ENCODE data around the gene BPTF.
"Not testable (repeated sequence)": the region's sequence is repeated elsewhere in the genome, so short reads cannot be mapped to it uniquely, and the experiment has no call there.

The BPTF gene

DNA sequence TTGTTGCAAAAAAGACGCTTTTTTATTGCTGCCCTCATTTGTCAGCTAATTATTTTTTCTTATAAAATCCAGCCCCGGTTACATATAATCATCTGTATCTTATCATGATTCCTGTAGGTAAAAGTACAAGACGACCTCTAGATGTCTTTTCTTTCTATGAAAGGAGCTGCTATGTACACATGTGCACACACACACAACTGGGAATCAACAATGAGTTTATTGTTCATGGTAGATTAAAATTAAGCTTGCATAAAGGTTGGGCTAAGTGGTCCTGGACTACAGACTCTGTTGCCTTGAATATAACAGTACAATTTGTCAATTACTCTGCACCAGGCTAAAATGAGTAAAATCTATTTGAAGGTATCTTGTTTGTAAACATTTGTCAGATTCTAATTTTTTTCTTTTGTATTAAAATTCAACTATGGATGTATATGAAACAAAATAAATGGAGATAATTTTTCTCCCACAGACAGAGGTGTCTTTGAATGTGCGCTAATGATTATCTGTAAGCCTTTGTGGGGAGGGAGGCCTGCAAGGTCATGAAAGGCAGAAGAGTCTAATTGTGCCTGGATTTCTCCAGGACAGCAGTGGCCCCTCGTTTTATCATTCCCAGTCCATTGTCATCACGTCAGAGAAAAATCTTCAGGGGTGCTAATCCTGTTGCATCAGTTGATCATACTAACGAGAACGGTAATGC, 157.5 kb downstream of the BPTF start:
- Mint-ChIP-seq H3K36me3 (ENCODE audit: low read depth) (peaks cover 13% of the 10 kb centered on the region), H3K4me1 (ENCODE audit: low read depth) (no peaks in the 10 kb centered on the region)

DNA sequence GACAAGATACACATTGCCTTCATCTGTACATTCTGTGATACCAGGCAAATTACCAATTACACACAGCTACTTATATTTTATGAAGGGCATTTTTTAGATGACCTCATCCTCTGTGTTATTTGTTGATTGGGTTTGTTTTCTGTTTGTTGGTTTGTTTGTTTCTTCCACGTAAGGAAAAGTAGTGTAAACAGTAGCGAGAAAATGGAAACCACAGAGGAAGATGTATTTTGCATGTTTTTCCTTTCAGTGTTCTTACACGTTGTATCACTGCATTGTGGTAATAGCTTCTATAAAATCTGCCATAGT, 158.0 kb downstream of the BPTF start:
- H3K27ac Mint-ChIP-seq = no peak overlapping the region
- no peak overlapping the region for H3K4me3 Mint-ChIP-seq
- no peak for DNase-seq (ENCODE audit: low spot score)
- H3K9me3 Mint-ChIP-seq = no peaks in the 10 kb centered on the region
- peaks cover 13% of the 10 kb centered on the region for H3K36me3 Mint-ChIP-seq (ENCODE audit: low read depth)
- H3K4me1 Mint-ChIP-seq (ENCODE audit: low read depth) = no peaks in the 10 kb centered on the region
- H3K27me3 Mint-ChIP-seq (ENCODE audit: low read depth) = no peaks in the 10 kb centered on the region

More for the DNA sequence above, 157.5 kb downstream of the BPTF start:
- Mint-ChIP-seq H3K9me3 (no peaks in the 10 kb centered on the region), H3K27ac (no peak overlapping the region), H3K4me3 (no peak overlapping the region), H3K27me3 (ENCODE audit: low read depth) (no peaks in the 10 kb centered on the region)
- DNase-seq (ENCODE audit: low spot score) = no peak

DNA sequence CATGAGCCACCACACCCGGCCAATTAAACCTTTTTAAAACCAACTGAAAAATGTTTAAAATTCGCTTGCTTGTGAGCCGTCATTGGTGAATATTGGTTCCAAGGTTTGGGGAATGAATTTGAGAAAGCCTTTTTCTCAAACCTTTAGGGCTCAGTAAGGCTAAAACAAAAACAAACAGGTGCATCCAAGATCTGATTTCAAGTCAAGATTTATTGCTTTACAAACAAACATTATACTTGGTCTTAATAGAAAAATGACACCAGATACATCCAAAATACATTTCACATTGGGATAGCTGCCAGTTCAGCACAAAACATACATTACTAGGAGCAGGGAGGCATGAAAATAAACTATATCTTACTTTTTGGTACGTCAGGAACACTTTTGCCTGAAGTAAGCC, 165.6 kb downstream of the BPTF start:
- Mint-ChIP-seq H3K4me1 (ENCODE audit: low read depth) (peaks cover 24% of the 10 kb centered on the region), H3K9me3 (no peaks in the 10 kb centered on the region), H3K36me3 (ENCODE audit: low read depth) (no peaks in the 10 kb centered on the region), H3K27ac (no peak overlapping the region), H3K4me3 (no peak overlapping the region), H3K27me3 (ENCODE audit: low read depth) (peaks cover 13% of the 10 kb centered on the region)
- no peak for DNase-seq (ENCODE audit: low spot score)

DNA sequence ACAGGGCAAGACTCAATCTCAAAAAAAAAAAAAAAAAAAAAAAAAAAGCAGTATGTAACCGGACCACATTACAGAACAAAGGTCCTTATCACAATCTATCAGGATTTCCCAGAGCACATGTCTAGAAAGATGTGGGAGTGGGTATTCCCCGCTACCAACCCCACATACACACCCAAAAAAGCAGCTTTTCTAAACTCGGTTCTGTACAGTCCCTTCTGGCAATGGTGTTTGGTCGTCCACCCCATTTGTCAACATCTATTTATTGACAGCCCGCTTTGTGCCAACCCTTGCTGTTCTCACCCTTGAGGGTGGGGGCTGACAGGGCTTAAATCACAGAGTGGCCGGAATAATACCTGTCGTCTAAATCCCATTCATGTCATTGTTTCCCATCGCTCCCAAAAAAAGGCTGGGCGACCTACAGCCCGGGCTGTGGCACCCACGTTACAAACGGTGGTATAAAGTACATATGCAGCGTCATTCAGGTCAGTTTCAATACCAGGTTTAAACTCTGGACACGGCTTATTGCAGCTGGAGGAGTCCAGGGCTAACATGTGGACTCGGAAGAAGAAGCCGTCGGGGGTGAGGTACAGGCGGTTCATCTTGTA, 167.3 kb downstream of the BPTF start:
- no peaks in the 10 kb centered on the region for H3K9me3 Mint-ChIP-seq

GRCh38 chr17:67993153-67993997, 168.1 kb downstream of the BPTF start:
- DNase-seq (ENCODE audit: low spot score) = peak; percentile 84
- H3K27me3 Mint-ChIP-seq (ENCODE audit: low read depth) = peaks cover 20% of the 10 kb centered on the region
- H3K9me3 Mint-ChIP-seq = no peaks in the 10 kb centered on the region
- H3K36me3 Mint-ChIP-seq (ENCODE audit: low read depth) = no peaks in the 10 kb centered on the region
- peak overlapping the region; percentile 85 for H3K27ac Mint-ChIP-seq
- peaks cover 30% of the 10 kb centered on the region for H3K4me1 Mint-ChIP-seq (ENCODE audit: low read depth)
- peak overlapping the region; percentile 90 for H3K4me3 Mint-ChIP-seq

More for the DNA sequence above, 167.3 kb downstream of the BPTF start:
- H3K4me3 Mint-ChIP-seq = peak overlapping the region; percentile 90
- no peaks in the 10 kb centered on the region for H3K36me3 Mint-ChIP-seq (ENCODE audit: low read depth)
- peaks cover 30% of the 10 kb centered on the region for H3K4me1 Mint-ChIP-seq (ENCODE audit: low read depth)
- H3K27ac Mint-ChIP-seq = peak overlapping the region; percentile 85
- peaks cover 19% of the 10 kb centered on the region for H3K27me3 Mint-ChIP-seq (ENCODE audit: low read depth)
- DNase-seq (ENCODE audit: low spot score) = peak; percentile 27

GRCh38 chr17:67993998-67994361, 168.7 kb downstream of the BPTF start:
- Mint-ChIP-seq H3K27me3 (ENCODE audit: low read depth) (peaks cover 23% of the 10 kb centered on the region), H3K36me3 (ENCODE audit: low read depth) (no peaks in the 10 kb centered on the region), H3K9me3 (no peaks in the 10 kb centered on the region), H3K4me3 (peak overlapping the region; percentile 88), H3K27ac (peak overlapping the region; percentile 83), H3K4me1 (ENCODE audit: low read depth) (peaks cover 30% of the 10 kb centered on the region)
- no peak for DNase-seq (ENCODE audit: low spot score)

DNA sequence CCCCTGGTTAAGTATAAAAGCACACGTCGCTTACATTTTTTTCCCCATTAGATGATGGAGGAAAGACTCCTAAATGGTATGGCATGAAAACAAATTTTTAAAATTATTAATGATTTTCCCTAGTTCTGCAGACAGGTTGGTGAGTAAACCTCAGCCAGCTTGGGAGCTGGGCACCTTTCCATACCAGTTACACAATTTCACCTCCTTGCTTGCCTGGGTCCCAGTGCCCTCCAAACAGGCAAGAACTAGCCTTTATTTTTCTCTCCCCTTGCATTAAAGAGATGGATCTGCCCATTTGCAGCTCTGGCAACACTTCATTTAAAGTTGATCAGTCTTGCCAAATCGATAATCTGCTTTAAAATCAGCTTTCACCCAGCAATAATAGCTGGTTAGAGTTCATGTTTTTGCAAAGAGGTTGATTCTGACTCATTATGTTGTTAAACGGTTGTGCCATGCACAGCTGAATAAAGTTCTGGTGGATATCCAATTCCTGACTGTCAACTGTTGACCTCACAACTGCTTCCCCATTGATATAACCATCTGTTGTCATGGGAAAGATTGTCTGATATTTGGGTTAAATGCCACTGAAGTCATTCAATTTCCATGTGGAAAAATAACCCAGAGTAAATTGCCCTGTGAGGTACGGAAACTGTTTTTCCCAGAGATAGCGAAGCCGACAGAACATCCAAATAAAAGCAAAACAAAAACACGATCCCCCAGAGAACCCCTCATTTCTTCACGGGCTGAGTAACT, 169.7 kb downstream of the BPTF start:
- peaks cover 30% of the 10 kb centered on the region for H3K4me1 Mint-ChIP-seq (ENCODE audit: low read depth)
- H3K27me3 Mint-ChIP-seq (ENCODE audit: low read depth) = peaks cover 23% of the 10 kb centered on the region
- peak overlapping the region; percentile 83 for H3K27ac Mint-ChIP-seq

DNA sequence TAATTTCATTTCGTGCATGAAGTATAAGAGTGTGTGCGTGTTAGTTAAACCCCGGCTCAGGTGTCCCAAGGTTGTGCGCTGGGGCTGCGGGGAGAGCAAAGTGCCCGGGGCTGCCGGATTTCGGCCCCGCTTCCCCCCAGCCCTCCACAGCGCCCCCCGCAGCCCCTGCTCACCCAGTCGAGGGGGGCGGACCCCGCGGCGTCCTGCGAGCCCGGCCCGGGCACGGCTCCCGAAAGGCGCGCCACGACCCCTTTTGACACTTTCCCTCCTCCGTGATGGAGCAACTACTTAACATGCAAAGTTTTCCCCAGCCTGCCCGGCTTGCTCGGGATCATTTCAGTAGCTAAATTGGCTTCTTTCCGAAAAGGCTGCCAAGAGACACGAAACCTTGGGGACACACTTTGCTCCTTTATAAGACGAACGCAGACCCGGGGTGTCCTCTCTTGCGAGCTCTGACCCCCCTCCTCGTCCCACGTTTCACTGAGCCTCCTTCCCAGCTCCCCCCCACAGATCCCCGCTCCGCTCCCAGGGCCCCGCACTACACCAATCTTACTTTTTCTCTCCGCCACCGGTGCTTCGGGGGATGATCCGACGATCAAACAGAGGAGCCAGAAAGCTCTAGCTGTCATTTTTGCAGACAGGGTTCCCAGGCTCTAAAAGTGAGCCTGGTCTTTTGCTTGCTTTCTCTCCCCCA, 170.4 kb downstream of the BPTF start:
- Mint-ChIP-seq H3K9me3 (no peaks in the 10 kb centered on the region), H3K4me1 (ENCODE audit: low read depth) (peaks cover 30% of the 10 kb centered on the region), H3K27me3 (ENCODE audit: low read depth) (peaks cover 23% of the 10 kb centered on the region), H3K27ac (peak overlapping the region; percentile 34), H3K4me3 (peak overlapping the region; percentile 88), H3K36me3 (ENCODE audit: low read depth) (no peaks in the 10 kb centered on the region)
- no peak for DNase-seq (ENCODE audit: low spot score)

More for the DNA sequence above, 169.7 kb downstream of the BPTF start:
- no peaks in the 10 kb centered on the region for H3K36me3 Mint-ChIP-seq (ENCODE audit: low read depth)
- peak overlapping the region; percentile 88 for H3K4me3 Mint-ChIP-seq
- H3K9me3 Mint-ChIP-seq = no peaks in the 10 kb centered on the region
- DNase-seq (ENCODE audit: low spot score) = no peak

- not testable (repeated sequence) for H3K9me3 Mint-ChIP-seq; H3K36me3 Mint-ChIP-seq (ENCODE audit: low read depth)
- Mint-ChIP-seq H3K4me3 (peak within 1 kb of the TSS; percentile 88), H3K27ac (peak within 1 kb of the TSS; percentile 34), H3K4me1 (ENCODE audit: low read depth) (peaks cover 30% of the 10 kb centered on the region), H3K27me3 (ENCODE audit: low read depth) (peaks cover 23% of the 10 kb centered on the region)
- peak; percentile 28 for DNase-seq (ENCODE audit: low spot score)
These were observed 171.2 kb downstream of the BPTF start, which contains the start of gene C17orf58 for GRCh38 chr17:67996301-67997171. C17orf58 (minus strand) TSS chr17:67996469; CDS start chr17:67996198, 271 bp downstream.

DNA sequence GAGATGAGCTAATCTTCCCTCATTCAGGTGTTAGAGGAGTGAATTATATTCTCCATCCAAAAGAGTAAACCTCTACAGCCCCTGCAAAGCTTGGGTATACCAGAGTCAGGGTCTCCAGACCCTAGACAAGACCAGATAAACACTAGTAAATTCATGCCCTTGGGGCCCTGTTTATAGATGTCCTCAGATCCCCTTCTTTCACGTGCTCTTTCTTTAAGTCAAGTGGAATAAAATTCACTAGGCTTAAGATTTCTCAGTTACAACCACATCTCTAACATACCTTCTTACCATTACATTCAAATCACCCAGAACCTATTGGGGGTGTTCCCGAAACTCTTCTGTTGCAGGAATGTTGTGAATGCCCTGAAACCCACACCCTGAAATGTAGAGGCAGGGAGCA, 173.2 kb downstream of the BPTF start:
- Mint-ChIP-seq H3K4me3 (no peak overlapping the region), H3K9me3 (no peaks in the 10 kb centered on the region), H3K27me3 (ENCODE audit: low read depth) (peaks cover 23% of the 10 kb centered on the region), H3K36me3 (ENCODE audit: low read depth) (no peaks in the 10 kb centered on the region), H3K27ac (no peak overlapping the region), H3K4me1 (ENCODE audit: low read depth) (peaks cover 22% of the 10 kb centered on the region)
- no peak for DNase-seq (ENCODE audit: low spot score)

DNA sequence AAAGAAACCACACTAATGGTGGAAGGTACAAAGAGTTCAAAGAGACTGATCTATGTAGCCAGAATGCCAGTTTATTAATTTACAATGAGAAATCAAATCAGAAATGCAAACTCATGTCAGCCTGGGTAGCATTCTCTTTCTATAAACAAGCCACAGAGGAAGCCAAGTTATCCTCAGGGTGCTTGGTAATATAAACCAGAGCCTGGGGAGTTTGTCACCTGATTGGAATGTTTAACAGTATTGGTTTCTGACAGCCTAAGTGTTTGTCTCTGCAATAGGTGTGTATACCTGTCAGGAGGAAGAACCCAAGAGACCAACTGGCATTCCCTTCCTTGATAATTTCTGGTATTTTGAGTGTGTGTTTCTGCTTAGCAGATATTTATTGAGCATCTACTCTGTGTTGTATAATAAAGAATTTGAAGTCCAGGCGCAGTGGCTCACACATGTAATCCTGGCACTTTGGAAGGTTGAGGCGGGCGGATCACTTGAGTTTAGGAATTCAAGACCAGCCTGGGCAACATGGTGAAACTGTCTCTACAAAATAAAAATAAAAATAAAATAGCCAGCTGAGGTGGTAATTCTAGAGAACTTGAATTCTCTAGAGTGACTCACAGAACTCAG, 174.1 kb downstream of the BPTF start:
- peaks cover 20% of the 10 kb centered on the region for H3K4me1 Mint-ChIP-seq (ENCODE audit: low read depth)
- no peak for DNase-seq (ENCODE audit: low spot score)
- H3K9me3 Mint-ChIP-seq = no peaks in the 10 kb centered on the region
- H3K36me3 Mint-ChIP-seq (ENCODE audit: low read depth) = no peaks in the 10 kb centered on the region
- no peak overlapping the region for H3K27ac Mint-ChIP-seq
- no peak overlapping the region for H3K4me3 Mint-ChIP-seq
- H3K27me3 Mint-ChIP-seq (ENCODE audit: low read depth) = peaks cover 23% of the 10 kb centered on the region

DNA sequence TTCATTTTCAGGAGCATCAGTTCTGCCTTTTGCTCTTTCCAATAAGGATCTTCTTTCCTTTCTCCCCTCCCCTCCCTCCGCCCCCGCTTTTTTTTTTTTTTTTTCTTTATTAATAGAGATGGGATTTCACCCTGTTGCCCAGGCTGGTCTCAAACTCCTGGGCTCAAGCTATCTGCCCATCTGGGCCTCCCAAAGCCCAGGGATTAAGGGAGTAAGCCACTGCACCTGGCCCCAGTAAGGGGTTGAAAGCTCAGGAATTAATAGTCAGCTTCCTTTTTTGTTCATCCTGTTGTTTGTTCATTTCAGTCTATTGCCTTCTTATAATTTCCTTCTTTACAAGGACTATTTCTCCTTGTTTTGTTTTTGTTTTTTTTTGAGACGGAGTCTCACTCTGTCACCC, 178.9 kb downstream of the BPTF start:
- Mint-ChIP-seq H3K27ac (no peak overlapping the region), H3K27me3 (ENCODE audit: low read depth) (peaks cover 3% of the 10 kb centered on the region), H3K9me3 (no peaks in the 10 kb centered on the region), H3K4me1 (ENCODE audit: low read depth) (no peaks in the 10 kb centered on the region), H3K4me3 (no peak overlapping the region), H3K36me3 (ENCODE audit: low read depth) (no peaks in the 10 kb centered on the region)
- no peak for DNase-seq (ENCODE audit: low spot score)
